Mesenchymal stem cell (in vitro differentiated cells and primary cell): ENCODE measurements around the gene ADGRF5.
"Not testable (repeated sequence)": the region's sequence is repeated elsewhere in the genome, so short reads cannot be mapped to it uniquely, and the experiment has no call there.

ENCODE experiments used
- DNase-seq: peaks from one replicate; pipeline ENCODE4 v3.0.0-alpha.2; 2013
- H2AFZ ChIP-seq: one replicate; pipeline ENCODE4 v1.6.1; 2013; ENCODE audit warnings: low read depth, mild to moderate bottlenecking, control low read depth, inconsistent platforms, low read length, moderate library complexity
- H2AK5ac ChIP-seq: 2 replicates; pipeline ENCODE4 v1.6.1; 2013; ENCODE audit warnings: low read length, moderate library complexity, mild to moderate bottlenecking, inconsistent platforms; ENCODE audit not compliant: severe bottlenecking
- H2BK120ac ChIP-seq: one replicate; pipeline ENCODE4 v1.6.1; 2013; ENCODE audit warnings: low read depth, mild to moderate bottlenecking, inconsistent platforms, low read length, moderate library complexity
- H2BK12ac ChIP-seq, 2 experiments: one replicate each; pipeline ENCODE4 v1.6.1; 2013; ENCODE audit warnings: inconsistent platforms in 2 of 2, low read length in 2 of 2, mild to moderate bottlenecking in 2 of 2, moderate library complexity in 2 of 2, control low read depth in 1 of 2
- H2BK15ac ChIP-seq: one replicate; pipeline ENCODE4 v1.6.1; 2013; ENCODE audit warnings: mild to moderate bottlenecking, low read depth, inconsistent platforms; ENCODE audit not compliant: poor library complexity, severe bottlenecking
- H2BK5ac ChIP-seq: 2 replicates; pipeline ENCODE4 v1.6.1; 2013; ENCODE audit warnings: low read depth, mild to moderate bottlenecking, low read length, control low read depth, inconsistent platforms; ENCODE audit not compliant: poor library complexity, severe bottlenecking
- H3K14ac ChIP-seq, 2 experiments: one replicate each; pipeline ENCODE4 v1.6.1; 2013; ENCODE audit warnings: inconsistent platforms in 2 of 2, low read length in 2 of 2, control low read depth in 1 of 2, mild to moderate bottlenecking in 1 of 2, moderate library complexity in 1 of 2
- H3K18ac ChIP-seq, 2 experiments: one replicate each; pipeline ENCODE4 v1.6.1; 2013; ENCODE audit warnings: inconsistent platforms in 2 of 2, low read length in 2 of 2, control low read depth in 1 of 2, low read depth in 1 of 2, mild to moderate bottlenecking in 1 of 2
- H3K23ac ChIP-seq, 2 experiments: one replicate each; pipeline ENCODE4 v1.6.1; 2013; ENCODE audit warnings: inconsistent platforms in 2 of 2, low read length in 2 of 2, mild to moderate bottlenecking in 2 of 2, moderate library complexity in 2 of 2, control low read depth in 1 of 2
- H3K27ac ChIP-seq: 2 replicates; pipeline ENCODE4 v1.5.1; 2013; ENCODE audit warnings: mild to moderate bottlenecking, moderate library complexity, low read length, control low read depth, inconsistent platforms; ENCODE audit not compliant: poor library complexity, severe bottlenecking
- H3K27me3 ChIP-seq, 2 experiments: 2 replicates each; pipeline versions ENCODE4 v1.6.1 to v1.7.0; 2013; ENCODE audit warnings: low read length in 2 of 2, mild to moderate bottlenecking in 2 of 2, moderate library complexity in 2 of 2, control low read depth in 1 of 2, inconsistent platforms in 1 of 2; ENCODE audit not compliant: control insufficient read depth in 1 of 2, insufficient read depth in 1 of 2
- H3K36me3 ChIP-seq, 2 experiments: 2 replicates each; pipeline versions ENCODE4 v1.6.1 to v1.7.0; 2013; ENCODE audit warnings: low read length in 2 of 2, control low read depth in 1 of 2, inconsistent platforms in 1 of 2, low read depth in 1 of 2, mild to moderate bottlenecking in 1 of 2; ENCODE audit not compliant: insufficient read depth in 2 of 2, control insufficient read depth in 1 of 2
- H3K4ac ChIP-seq, 2 experiments: one replicate each; pipeline ENCODE4 v1.6.1; 2013; ENCODE audit warnings: inconsistent platforms in 2 of 2, low read length in 2 of 2, mild to moderate bottlenecking in 2 of 2, moderate library complexity in 2 of 2, control low read depth in 1 of 2, low read depth in 1 of 2
- H3K4me1 ChIP-seq: 2 replicates; pipeline ENCODE4 v1.6.1; 2013; ENCODE audit warnings: low read depth, low read length, control low read depth; ENCODE audit not compliant: control insufficient read depth, insufficient read depth
- H3K4me2 ChIP-seq: 2 replicates; pipeline ENCODE4 v1.6.1; 2013; ENCODE audit warnings: low read length, mild to moderate bottlenecking, inconsistent platforms; ENCODE audit not compliant: poor library complexity, severe bottlenecking
- H3K4me3 ChIP-seq, 2 experiments: 2 replicates each; pipeline versions ENCODE4 v1.5.1 to v1.7.0; 2013; ENCODE audit warnings: low read length in 2 of 2, mild to moderate bottlenecking in 2 of 2, control low read depth in 1 of 2, low read depth in 1 of 2; ENCODE audit not compliant: insufficient read depth in 1 of 2
- H3K79me1 ChIP-seq: replicated peaks from 2 replicates; pipeline ENCODE4 v1.6.1; 2013; ENCODE audit warnings: mild to moderate bottlenecking, control low read depth, low read length, inconsistent platforms; ENCODE audit not compliant: poor library complexity, severe bottlenecking
- H3K9ac ChIP-seq: 2 replicates; pipeline ENCODE4 v1.7.0; 2013; ENCODE audit warnings: mild to moderate bottlenecking, low read length, moderate library complexity
- H3K9me3 ChIP-seq: 2 replicates; pipeline ENCODE4 v1.7.0; 2013; ENCODE audit warnings: mild to moderate bottlenecking, low read length; ENCODE audit not compliant: control insufficient read depth
- H4K8ac ChIP-seq: one replicate; pipeline ENCODE4 v1.6.1; 2013; ENCODE audit warnings: inconsistent platforms, mild to moderate bottlenecking, low read length, moderate library complexity
- H4K91ac ChIP-seq: one replicate; pipeline ENCODE4 v1.6.1; 2013; ENCODE audit warnings: mild to moderate bottlenecking, low read length, inconsistent platforms
- WGBS: methylation state at CpG from one replicate; pipeline ENCODE4 v1.1.7; 2013; ENCODE audit warnings: mixed read lengths; 5-methylcytosine and 5-hydroxymethylcytosine counted together

The ADGRF5 gene

GRCh38 chr6:46851576-46851975 lies 70.2 kb downstream of the ADGRF5 start:
- H4K91ac ChIP-seq, H3K4me2 ChIP-seq, H4K8ac ChIP-seq, H2BK5ac ChIP-seq, H3K4me1 ChIP-seq, H3K27me3 ChIP-seq, H3K14ac ChIP-seq, H2BK12ac ChIP-seq, DNase-seq, H3K4ac ChIP-seq, H3K9me3 ChIP-seq, H2AK5ac ChIP-seq, H2AFZ ChIP-seq, H3K23ac ChIP-seq, H3K27ac ChIP-seq, H3K18ac ChIP-seq, H3K79me1 ChIP-seq, H3K9ac ChIP-seq, H2BK120ac ChIP-seq, H3K4me3 ChIP-seq, H2BK15ac ChIP-seq, H3K36me3 ChIP-seq: not testable (repeated sequence)
- 63% methylated on average over 2 of the region's 4 CpGs for WGBS

- no peak overlapping the region for H3K18ac ChIP-seq
These were observed 70.9 kb downstream of the ADGRF5 start for GRCh38 chr6:46850792-46851191.

GRCh38 chr6:46849361-46849690 lies 72.4 kb downstream of the ADGRF5 start:
- Histone ChIP-seq H4K8ac (peak overlapping the region; percentile 67), H3K4me1 (peaks cover 3% of the 10 kb centered on the region), H3K27me3 (no peaks in the 10 kb centered on the region), H3K4ac (no peak overlapping the region), H3K4me2 (peak overlapping the region; percentile 70), H3K9ac (no peak overlapping the region), H3K27ac (no peak overlapping the region), H3K9me3 (no peaks in the 10 kb centered on the region), H2BK15ac (no peak overlapping the region), H2AK5ac (no peak overlapping the region), H3K36me3 (no peaks in the 10 kb centered on the region), H2BK12ac (peak overlapping the region in 1 of 2 experiments; percentile 57), H4K91ac (no peak overlapping the region), H2AFZ (no peak overlapping the region), H3K14ac (no peak overlapping the region), H3K79me1 (no peaks in the 10 kb centered on the region), H3K4me3 (no peak overlapping the region), H2BK120ac (no peak overlapping the region), H3K18ac (no peak overlapping the region), H2BK5ac (no peak overlapping the region), H3K23ac (no peak overlapping the region)
- WGBS, result 94% methylated on average over 5 of the region's 5 CpGs
- no peak for DNase-seq

More at GRCh38 chr6:46850792-46851191, 70.9 kb downstream of the ADGRF5 start:
- peak; percentile 9 for DNase-seq
- no peak overlapping the region for H2BK12ac ChIP-seq
- no peak overlapping the region for H4K8ac ChIP-seq
- no peak overlapping the region for H2BK15ac ChIP-seq
- H3K23ac ChIP-seq, result no peak overlapping the region
- H3K79me1 ChIP-seq, result no peaks in the 10 kb centered on the region
- no peak overlapping the region for H3K4ac ChIP-seq
- no peaks in the 10 kb centered on the region for H3K36me3 ChIP-seq
- no peak overlapping the region for H2BK5ac ChIP-seq
- WGBS, result 95% methylated on average over 2 of the region's 2 CpGs
- no peak overlapping the region for H3K9ac ChIP-seq
- no peak overlapping the region for H3K4me3 ChIP-seq
- no peak overlapping the region for H3K14ac ChIP-seq
- H3K4me2 ChIP-seq, result no peak overlapping the region
- no peak overlapping the region for H2AK5ac ChIP-seq
- H3K4me1 ChIP-seq, result peaks cover 3% of the 10 kb centered on the region
- no peaks in the 10 kb centered on the region for H3K9me3 ChIP-seq
- H4K91ac ChIP-seq, result no peak overlapping the region
- no peak overlapping the region for H2AFZ ChIP-seq
- H2BK120ac ChIP-seq, result no peak overlapping the region
- H3K27me3 ChIP-seq, result no peaks in the 10 kb centered on the region
- no peak overlapping the region for H3K27ac ChIP-seq

- H3K79me1 ChIP-seq, result no peaks in the 10 kb centered on the region
- peak overlapping the region in 1 of 2 experiments; percentile 39 for H3K18ac ChIP-seq
- H2AK5ac ChIP-seq, result no peak overlapping the region
- no peak overlapping the region for H3K23ac ChIP-seq
- peak overlapping the region in 1 of 2 experiments; percentile 60 for H3K4me3 ChIP-seq
- H3K9ac ChIP-seq, result peak overlapping the region; percentile 78
- H3K14ac ChIP-seq, result no peak overlapping the region
- no peak overlapping the region for H2BK15ac ChIP-seq
- H3K4ac ChIP-seq, result no peak overlapping the region
- H3K27ac ChIP-seq, result no peak overlapping the region
- H2BK120ac ChIP-seq, result no peak overlapping the region
- peak overlapping the region; percentile 70 for H3K4me2 ChIP-seq
- no peaks in the 10 kb centered on the region for H3K36me3 ChIP-seq
- no peak overlapping the region for H2BK12ac ChIP-seq
- 5% methylated on average over 23 of the region's 25 CpGs for WGBS
- no peaks in the 10 kb centered on the region for H3K27me3 ChIP-seq
- no peak overlapping the region for H2BK5ac ChIP-seq
- no peak overlapping the region for H2AFZ ChIP-seq
- no peak overlapping the region for H4K91ac ChIP-seq
- peak overlapping the region; percentile 67 for H4K8ac ChIP-seq
- H3K4me1 ChIP-seq, result peaks cover 3% of the 10 kb centered on the region
- peak; percentile 81 for DNase-seq
- no peaks in the 10 kb centered on the region for H3K9me3 ChIP-seq
These were observed 72.9 kb downstream of the ADGRF5 start for GRCh38 chr6:46848684-46849360.
